Vagina (tissue), 2 donors: Measurements from ENCODE around the gene EPHA7.

Experiments used
- POLR2A ChIP-seq, 2 donors: fragments of 450-650 bp; IDR thresholded peaks; one replicate each; pipeline ENCODE4 v1.6.1; 2017; ENCODE audit warnings: antibody characterized with exemption in 2 of 2, mild to moderate bottlenecking in 2 of 2, moderate library complexity in 2 of 2
- TF ChIP-seq, protein P1 (sequence below), 3 experiments: fragments of 450-650 bp in 2 of 3; fragments of 200-600 bp in 1 of 3; sonication (generic) in 1 of 3; IDR thresholded peaks; one replicate each; pipeline ENCODE4 v1.5.1; 2017 to 2019; ENCODE audit warnings: antibody characterized with exemption in 3 of 3, mild to moderate bottlenecking in 2 of 3, moderate library complexity in 2 of 3

DNA sequence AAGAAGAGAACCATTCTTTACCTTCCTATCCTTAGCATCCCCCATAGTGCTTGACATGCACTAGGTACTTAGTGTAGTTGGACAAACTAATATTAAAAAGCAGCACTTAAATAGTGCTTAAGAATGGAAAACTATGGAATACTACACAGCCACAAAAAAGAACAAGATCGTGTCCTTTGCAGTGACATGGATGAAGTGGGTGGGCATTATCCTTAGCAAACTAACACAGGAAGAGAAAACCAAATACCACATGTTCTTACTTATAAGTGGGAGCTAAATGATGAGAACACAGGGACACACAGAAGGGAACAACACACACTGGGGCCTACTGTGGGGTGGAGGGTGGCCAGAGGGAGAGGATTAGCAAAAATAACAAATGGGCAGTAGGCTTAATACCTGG, 66.8 kb downstream of the EPHA7 start:
- TF ChIP-seq, protein P1, sequence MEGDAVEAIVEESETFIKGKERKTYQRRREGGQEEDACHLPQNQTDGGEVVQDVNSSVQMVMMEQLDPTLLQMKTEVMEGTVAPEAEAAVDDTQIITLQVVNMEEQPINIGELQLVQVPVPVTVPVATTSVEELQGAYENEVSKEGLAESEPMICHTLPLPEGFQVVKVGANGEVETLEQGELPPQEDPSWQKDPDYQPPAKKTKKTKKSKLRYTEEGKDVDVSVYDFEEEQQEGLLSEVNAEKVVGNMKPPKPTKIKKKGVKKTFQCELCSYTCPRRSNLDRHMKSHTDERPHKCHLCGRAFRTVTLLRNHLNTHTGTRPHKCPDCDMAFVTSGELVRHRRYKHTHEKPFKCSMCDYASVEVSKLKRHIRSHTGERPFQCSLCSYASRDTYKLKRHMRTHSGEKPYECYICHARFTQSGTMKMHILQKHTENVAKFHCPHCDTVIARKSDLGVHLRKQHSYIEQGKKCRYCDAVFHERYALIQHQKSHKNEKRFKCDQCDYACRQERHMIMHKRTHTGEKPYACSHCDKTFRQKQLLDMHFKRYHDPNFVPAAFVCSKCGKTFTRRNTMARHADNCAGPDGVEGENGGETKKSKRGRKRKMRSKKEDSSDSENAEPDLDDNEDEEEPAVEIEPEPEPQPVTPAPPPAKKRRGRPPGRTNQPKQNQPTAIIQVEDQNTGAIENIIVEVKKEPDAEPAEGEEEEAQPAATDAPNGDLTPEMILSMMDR (IDR thresholded peaks at IDR 0.05): no peak
- TF ChIP-seq POLR2A (IDR thresholded peaks at IDR 0.05): no peak
